Neural cell (in vitro differentiated cells): ENCODE data around the gene MAEA. TPM values are rescaled to one million over a fixed set of nuclear protein-coding genes. Genes with fewer than 3 reads are reported as not detected.

Experiments used
- H2AFZ ChIP-seq: fragments of 200-600, 300-800 bp; sonication (generic), shearing (Covaris generic); 2 replicates; pipeline ENCODE4 v1.6.0; 2014; ENCODE audit warnings: low read depth, mild to moderate bottlenecking, antibody characterized with exemption, low read length, moderate library complexity
- H3F3A ChIP-seq: fragments of 200-600 bp; shearing (Covaris generic); 2 replicates; pipeline ENCODE4 v1.6.1; 2016; ENCODE audit warnings: mild to moderate bottlenecking, moderate library complexity, mixed read lengths, antibody characterized with exemption, low read length; ENCODE audit not compliant: insufficient read depth, poor library complexity, severe bottlenecking
- H3K27ac ChIP-seq: fragments of 200-600, 300-800 bp; sonication (generic), shearing (Covaris generic); 2 replicates; pipeline ENCODE4 v1.5.1; 2014; ENCODE audit warnings: mild to moderate bottlenecking, low read length, moderate library complexity
- H3K27me3 ChIP-seq: fragments of 300-800, 200-600 bp; sonication (generic), shearing (Covaris generic); 2 replicates; pipeline ENCODE4 v1.6.0; 2014; ENCODE audit warnings: mild to moderate bottlenecking, low read depth, low read length, moderate library complexity; ENCODE audit not compliant: insufficient read depth
- H3K36me3 ChIP-seq: fragments of 300-800, 200-600 bp; sonication (generic), shearing (Covaris generic); 2 replicates; pipeline ENCODE4 v1.5.1; 2014; ENCODE audit warnings: mild to moderate bottlenecking, antibody characterized with exemption, low read length, moderate library complexity; ENCODE audit not compliant: insufficient read depth
- H3K4me2 ChIP-seq: fragments of 300-800, 200-600 bp; sonication (generic), shearing (Covaris generic); 2 replicates; pipeline ENCODE4 v1.6.0; 2014; ENCODE audit warnings: mild to moderate bottlenecking, low read length
- H3K4me3 ChIP-seq: fragments of 300-800, 200-600 bp; sonication (generic), shearing (Covaris generic); 2 replicates; pipeline ENCODE4 v1.5.1; 2014; ENCODE audit warnings: mild to moderate bottlenecking, low read length, moderate library complexity
- H3K79me2 ChIP-seq: fragments of 200-600 bp; shearing (Covaris generic); replicated peaks from 2 replicates; pipeline ENCODE4 v1.6.0; 2014; ENCODE audit warnings: mild to moderate bottlenecking, low read length, moderate library complexity; ENCODE audit not compliant: insufficient read depth
- H3K9ac ChIP-seq: fragments of 300-800, 200-600 bp; sonication (generic), shearing (Covaris generic); 2 replicates; pipeline ENCODE4 v1.6.1; 2016; ENCODE audit warnings: mild to moderate bottlenecking, low read length, mixed read lengths
- H3K9me2 ChIP-seq: fragments of 200-600 bp; shearing (Covaris generic); 2 replicates; pipeline ENCODE4 v1.6.1; 2016; ENCODE audit warnings: mild to moderate bottlenecking, low read length, mixed read lengths; ENCODE audit not compliant: insufficient read depth
- H3K9me3 ChIP-seq: fragments of 200-600, 300-800 bp; sonication (generic), shearing (Covaris generic); 2 replicates; pipeline ENCODE4 v1.6.1; 2016; ENCODE audit warnings: mild to moderate bottlenecking, mixed run types, low read length, moderate library complexity, mixed read lengths
- H4K20me1 ChIP-seq: fragments of 200-600 bp; shearing (Covaris generic); 2 replicates; pipeline ENCODE4 v1.6.1; 2016; ENCODE audit warnings: mild to moderate bottlenecking, mixed run types; ENCODE audit not compliant: insufficient read depth
- CTCF ChIP-seq: fragments of 450-650 bp; IDR thresholded peaks from 2 replicates; pipeline ENCODE4 v1.5.1; 2014; ENCODE audit warnings: antibody characterized with exemption, mild to moderate bottlenecking, moderate library complexity; ENCODE audit not compliant: poor library complexity, severe bottlenecking
- EP300 ChIP-seq: fragments of 450-650 bp; conservative IDR thresholded peaks from 2 replicates; pipeline ENCODE4 v1.6.1; 2014; ENCODE audit warnings: antibody characterized with exemption, mild to moderate bottlenecking, moderate library complexity; ENCODE audit not compliant: poor library complexity, severe bottlenecking
- EZH2 ChIP-seq: fragments of 200-600, 300-800 bp; shearing (Covaris generic), sonication (generic); IDR thresholded peaks from 2 replicates; pipeline ENCODE4 v1.6.1; 2014; ENCODE audit warnings: antibody characterized with exemption, low read length, borderline replicate concordance, mild to moderate bottlenecking; ENCODE audit not compliant: insufficient read depth, poor library complexity, severe bottlenecking
- MXI1 ChIP-seq: fragments of 450-650 bp; conservative IDR thresholded peaks from 2 replicates; pipeline ENCODE4 v1.6.1; 2014; ENCODE audit warnings: antibody characterized with exemption, mild to moderate bottlenecking; ENCODE audit not compliant: poor library complexity, severe bottlenecking
- POLR2AphosphoS5 ChIP-seq: IDR thresholded peaks from 2 replicates; pipeline ENCODE4 v1.6.1; 2012
- RAD21 ChIP-seq: fragments of 450-650 bp; conservative IDR thresholded peaks from 2 replicates; pipeline ENCODE4 v1.6.1; 2014; ENCODE audit warnings: antibody characterized with exemption, mild to moderate bottlenecking, moderate library complexity
- REST ChIP-seq: IDR thresholded peaks from 2 replicates; pipeline ENCODE4 v1.6.1; 2012; ENCODE audit warnings: borderline replicate concordance
- SMC3 ChIP-seq: fragments of 450-650 bp; conservative IDR thresholded peaks from 2 replicates; pipeline ENCODE4 v1.6.1; 2014; ENCODE audit warnings: antibody characterized with exemption, mild to moderate bottlenecking, moderate library complexity; ENCODE audit not compliant: poor library complexity
- TAF1 ChIP-seq: IDR thresholded peaks from 2 replicates; pipeline ENCODE4 v1.6.1; 2012; ENCODE audit warnings: low read depth
- polyA plus RNA-seq: library from polyadenylated mRNA; depleted of rRNA; stranded (reverse); fragments of >200 nt; gene quantifications from 2 replicates; pipeline ENCODE4 v1.2.3, GENCODE V29; 2014

The MAEA gene
- polyA plus RNA-seq, 1 donor from 2014 or later: 106 TPM

- Histone ChIP-seq H3K79me2 (no peaks in the 10 kb centered on the region), H3K4me2 (no peak overlapping the region), H3K9ac (no peak overlapping the region), H3K27me3 (no peaks in the 10 kb centered on the region), H3K9me2 (no peaks in the 10 kb centered on the region), H3K4me3 (no peak overlapping the region), H3K9me3 (no peaks in the 10 kb centered on the region), H3F3A (no peaks in the 10 kb centered on the region), H4K20me1 (no peaks in the 10 kb centered on the region), H3K36me3 (no peaks in the 10 kb centered on the region), H3K27ac (no peak overlapping the region), H2AFZ (no peak overlapping the region)
- TF ChIP-seq SMC3: no peak
- no peak for TF ChIP-seq RAD21
- TF ChIP-seq REST: no peak
- no peak for TF ChIP-seq CTCF
- TF ChIP-seq POLR2AphosphoS5: no peak
- no peak for TF ChIP-seq EZH2
- TF ChIP-seq MXI1: no peak
- no peak for TF ChIP-seq EP300
- no peak for TF ChIP-seq TAF1
Measured at GRCh38 chr4:1381181-1381621, 91.5 kb downstream of the MAEA start.

GRCh38 chr4:1381944-1382541 lies 92.4 kb downstream of the MAEA start:
- H3K4me3 ChIP-seq: no peak overlapping the region
- no peaks in the 10 kb centered on the region for H3K9me3 ChIP-seq
- no peaks in the 10 kb centered on the region for H3K27me3 ChIP-seq
- no peak overlapping the region for H2AFZ ChIP-seq
- H4K20me1 ChIP-seq: no peaks in the 10 kb centered on the region
- H3K9me2 ChIP-seq: no peaks in the 10 kb centered on the region
- H3K79me2 ChIP-seq: no peaks in the 10 kb centered on the region
- H3K4me2 ChIP-seq: no peak overlapping the region
- peak overlapping the region; percentile 16 for H3K9ac ChIP-seq
- H3K36me3 ChIP-seq: no peaks in the 10 kb centered on the region
- TF ChIP-seq EZH2: no peak
- peak; percentile 44 for TF ChIP-seq REST
- TF ChIP-seq RAD21: no peak
- TF ChIP-seq EP300: no peak
- peak; percentile 28 for TF ChIP-seq POLR2AphosphoS5
- TF ChIP-seq CTCF: no peak
- H3F3A ChIP-seq: no peaks in the 10 kb centered on the region
- H3K27ac ChIP-seq: no peak overlapping the region
